ENCODE results near the gene NOC2L.

Gene NOC2L

DNA sequence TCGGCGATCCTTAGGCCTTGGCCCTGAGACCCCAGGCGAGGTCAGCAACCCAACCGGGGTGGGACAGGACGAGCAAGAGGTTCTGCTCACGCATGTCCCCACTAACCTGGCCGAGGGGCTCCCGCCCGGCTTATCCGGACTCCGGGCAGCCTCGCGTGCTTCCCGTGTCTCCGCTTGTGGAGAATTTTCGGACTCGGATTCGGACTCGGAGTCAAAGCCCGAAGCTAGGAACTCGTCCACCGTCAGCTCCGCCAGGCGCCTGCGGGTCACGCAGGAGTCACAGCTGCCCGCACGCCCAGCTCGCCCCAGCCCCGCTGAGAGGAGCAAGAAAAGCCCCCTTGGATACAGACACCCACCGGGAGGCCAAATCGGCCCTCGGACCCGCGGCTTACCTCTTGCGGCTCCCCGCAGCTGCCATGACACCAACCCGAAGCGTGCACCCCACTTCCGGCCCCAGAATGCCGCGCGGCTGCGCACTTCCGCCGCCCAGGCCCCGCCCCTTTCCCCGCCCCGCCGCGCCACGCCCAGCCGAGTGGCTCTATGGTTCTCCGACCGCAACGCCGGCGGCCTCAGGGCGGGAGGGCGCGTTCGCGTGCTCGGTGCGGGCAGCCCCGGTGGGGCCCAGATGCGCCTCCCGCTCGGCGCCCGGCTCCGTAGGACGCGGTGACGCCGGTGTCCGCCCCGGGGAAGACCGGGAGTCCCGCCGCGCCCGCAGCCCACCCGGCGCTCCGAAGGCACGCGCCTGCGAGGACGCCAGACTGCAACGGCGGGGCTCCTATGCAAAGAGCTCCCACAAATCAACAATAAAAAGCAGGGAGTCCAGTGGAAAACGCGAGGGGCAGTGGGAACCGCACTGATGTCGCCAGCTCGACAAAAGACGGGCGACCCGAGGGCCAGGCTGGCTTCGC lies at the start of gene NOC2L:
Gene NOC2L (minus strand): TSS at position 434 of the 908 bp plus-strand sequence. CDS start 16 bp downstream, at position 418.
- no peak for TF ChIP-seq CTCF (IDR thresholded peaks at IDR 0.05; ENCODE audit: low read depth, low read length)
- DNase-seq (ENCODE audit: low read depth, low spot score), result peak; percentile 90
- peak within 1 kb of the TSS; percentile 100 for H3K4me3 ChIP-seq (ENCODE audit: low read depth, low read length)
- in situ Hi-C loops (cut with HindIII; ENCODE audit: low sequenced_read_pairs), result no loop called here

- DNase-seq (ENCODE audit: low read depth, low spot score), result no peak
- in situ Hi-C loops (cut with HindIII; ENCODE audit: low sequenced_read_pairs), result no loop called here
- H3K4me3 ChIP-seq (ENCODE audit: low read depth, low read length), result no peak overlapping the region
- no peak for TF ChIP-seq CTCF (IDR thresholded peaks at IDR 0.05; ENCODE audit: low read depth, low read length)
Observed at GRCh38 chr1:1006305-1007159, 47.5 kb upstream of the NOC2L start.

GRCh38 chr1:1005774-1006304 lies 46.8 kb upstream of the NOC2L start:
- in situ Hi-C loops (cut with HindIII; ENCODE audit: low sequenced_read_pairs), result no loop called here
- DNase-seq (ENCODE audit: low read depth, low spot score), result no peak
- TF ChIP-seq CTCF (IDR thresholded peaks at IDR 0.05; ENCODE audit: low read depth, low read length), result no peak
- H3K4me3 ChIP-seq (ENCODE audit: low read depth, low read length), result no peak overlapping the region

DNA sequence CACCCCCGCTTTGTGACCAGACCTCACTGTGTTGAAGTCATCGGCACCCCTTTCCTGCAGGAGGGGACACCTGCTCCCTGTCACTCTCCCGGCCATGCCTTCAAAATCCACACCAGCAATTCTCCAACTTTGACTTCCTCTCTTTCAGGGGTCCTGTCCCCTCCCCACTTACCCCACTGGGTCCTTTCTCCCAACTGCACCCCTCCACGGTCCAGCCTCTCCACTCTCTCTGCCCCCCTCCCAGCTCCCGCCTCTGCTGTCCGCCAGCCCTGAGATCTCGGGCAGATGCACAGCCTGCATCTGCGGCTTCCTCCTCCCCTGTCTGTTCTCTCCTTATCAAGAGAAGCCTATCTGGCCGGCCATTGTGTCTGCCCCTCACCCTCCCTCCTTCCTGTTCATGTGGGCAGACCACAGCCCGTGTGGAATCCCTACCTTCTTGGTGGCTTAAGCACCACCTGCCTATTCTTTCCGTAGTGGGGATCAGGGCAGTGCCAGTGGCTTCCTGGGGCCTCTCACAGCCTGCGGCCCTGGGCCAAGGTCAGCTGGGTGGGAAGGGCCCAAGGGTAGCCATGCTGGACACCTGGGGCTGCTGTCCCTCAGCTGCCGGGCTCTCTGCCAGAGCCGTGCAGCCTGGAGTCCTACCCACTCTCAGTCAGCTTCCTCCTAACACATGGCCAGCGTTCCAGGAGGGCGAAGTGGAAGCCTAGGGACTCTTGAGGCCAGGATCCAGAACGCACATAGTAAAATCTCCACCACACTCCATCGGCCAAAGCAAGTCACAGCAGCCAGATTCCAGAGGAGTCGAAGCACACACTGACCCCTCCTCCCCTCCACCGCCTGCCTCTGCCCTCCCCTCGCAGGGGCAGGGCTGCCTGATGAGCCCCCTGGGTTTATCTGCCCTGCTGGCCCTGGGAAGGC lies 46.0 kb upstream of the NOC2L start:
- in situ Hi-C loops (cut with HindIII; ENCODE audit: low sequenced_read_pairs), result no loop called here
- DNase-seq (ENCODE audit: low read depth, low spot score), result peak; percentile 35
- TF ChIP-seq CTCF (IDR thresholded peaks at IDR 0.05; ENCODE audit: low read depth, low read length), result no peak
- no peak overlapping the region for H3K4me3 ChIP-seq (ENCODE audit: low read depth, low read length)

DNA sequence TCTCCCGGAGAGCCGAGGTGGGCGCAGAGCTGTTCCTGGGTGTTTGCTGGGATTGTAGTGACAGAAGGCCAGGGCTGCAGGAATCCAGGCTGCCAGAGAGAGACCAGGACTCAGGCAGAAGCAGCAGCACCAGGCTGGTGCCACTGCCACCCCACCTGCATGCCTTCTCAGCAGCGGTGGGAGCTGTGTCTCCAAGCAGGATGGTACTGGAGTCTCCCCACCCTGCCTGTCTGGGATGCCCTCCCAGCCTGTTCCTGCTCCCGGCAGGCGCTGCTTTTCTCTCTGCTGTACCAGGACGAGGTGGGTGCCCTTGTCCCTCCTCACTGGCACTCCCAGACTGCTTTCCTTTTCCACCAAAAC lies 45.3 kb upstream of the NOC2L start:
- DNase-seq (ENCODE audit: low read depth, low spot score), result no peak
- in situ Hi-C loops (cut with HindIII; ENCODE audit: low sequenced_read_pairs), result no loop called here
- TF ChIP-seq CTCF (IDR thresholded peaks at IDR 0.05; ENCODE audit: low read depth, low read length), result no peak

More for the DNA sequence above, 45.3 kb upstream of the NOC2L start:
- H3K4me3 ChIP-seq (ENCODE audit: low read depth, low read length), result no peak overlapping the region

Measured in astrocyte of the spinal cord (primary cell).